Activated T-cell treated with anti-CD3 and anti-CD28 coated beads, Interleukin-2, amount 50 U/mL, for 48 hours (primary cell): Measurements from ENCODE around the gene BRD1.

Experiments used
- DNase-seq, 2 experiments: peaks; one replicate each; pipeline ENCODE4 v3.0.0-alpha.2; 2020

BRD1 gene

DNA sequence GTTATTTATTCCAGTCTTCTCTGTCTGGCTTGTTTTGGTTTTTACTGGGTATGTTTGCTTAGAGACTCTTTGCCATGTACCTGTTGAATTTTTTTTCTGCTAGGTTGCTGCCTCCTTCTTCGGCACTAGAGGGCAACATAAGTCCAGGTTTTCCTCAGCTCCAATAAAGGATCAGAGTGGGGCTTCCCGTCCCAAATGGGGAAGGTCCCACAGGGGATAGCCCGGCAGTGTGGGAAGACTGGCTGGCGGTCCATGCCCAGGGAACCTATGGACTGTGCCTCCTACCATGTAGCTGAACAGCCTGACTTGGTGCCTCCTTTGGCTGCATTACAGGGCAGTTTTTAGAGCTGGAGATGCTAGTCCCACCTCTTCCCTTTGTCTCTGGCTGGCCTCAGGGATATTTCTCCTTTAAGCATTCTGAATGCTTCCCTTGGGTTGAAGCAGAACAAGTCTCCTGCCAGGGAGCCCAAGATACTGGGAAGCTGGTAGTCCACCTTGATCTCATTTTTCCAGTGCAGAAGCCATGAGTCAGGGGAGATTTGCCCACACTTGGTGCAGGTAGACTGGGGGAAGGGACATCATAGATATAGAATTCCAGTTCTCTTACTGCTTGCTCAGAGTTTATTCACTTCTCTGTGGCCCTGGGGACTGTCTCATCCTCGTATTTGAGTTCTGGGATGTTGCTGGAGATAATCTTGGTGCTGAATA is 60.2 kb downstream of the BRD1 start:
- DNase-seq, result peak; percentile 50 to 55

DNA sequence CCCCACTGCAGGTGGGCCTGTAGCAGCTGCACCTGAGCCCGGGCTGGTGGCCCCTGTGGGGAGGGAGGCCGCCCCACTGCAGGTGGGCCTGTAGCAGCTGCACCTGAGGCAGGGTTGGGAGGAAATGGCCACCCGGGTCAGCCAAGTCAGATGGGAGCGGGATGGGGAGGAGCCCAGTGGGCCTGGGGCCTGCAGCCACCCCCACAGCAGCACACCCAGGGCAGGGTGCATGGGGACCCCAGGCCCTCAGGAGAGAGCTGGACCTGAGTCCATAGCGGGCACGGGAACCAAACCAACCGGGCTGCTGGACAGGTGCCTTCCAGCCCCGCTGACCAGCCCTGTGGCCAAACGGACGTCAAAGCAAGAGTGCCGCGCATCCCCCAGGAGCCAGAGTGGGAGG is 61.7 kb downstream of the BRD1 start:
- DNase-seq, result peak in 1 of 2 experiments; percentile 8

DNA sequence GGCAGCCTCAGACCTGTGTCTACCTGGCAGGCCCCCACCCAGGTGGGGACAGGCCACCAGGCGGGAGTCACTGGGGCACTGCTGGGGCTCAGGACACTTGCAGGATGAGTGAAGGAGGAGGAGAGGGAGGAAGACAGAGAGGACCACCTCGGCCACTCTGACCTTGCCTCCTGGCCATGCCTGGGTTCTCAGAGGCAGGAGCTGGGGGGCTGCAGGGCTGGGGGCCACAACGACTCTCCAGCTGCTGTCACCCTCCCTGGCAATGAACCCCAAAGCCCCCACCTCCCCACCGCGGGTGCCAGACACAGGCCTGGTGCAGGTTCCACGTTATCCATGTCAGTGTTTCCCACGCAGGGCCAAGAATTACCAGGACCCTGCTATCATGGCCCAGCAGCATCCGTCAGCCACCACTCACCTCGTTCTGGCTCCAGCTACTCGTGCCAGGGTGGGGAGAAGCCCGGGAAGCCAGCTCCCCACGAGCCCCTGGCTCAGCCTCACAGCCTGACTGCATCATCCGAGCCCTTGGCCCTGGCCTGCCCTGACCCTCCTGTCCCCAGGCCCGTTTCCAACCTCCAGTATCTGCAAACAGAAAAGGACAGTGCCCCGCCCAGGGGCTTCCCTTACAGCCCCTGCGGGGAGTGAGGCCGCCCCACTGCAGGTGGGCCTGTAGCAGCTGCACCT is 62.4 kb downstream of the BRD1 start:
- peak; percentile 11 to 16 for DNase-seq

DNA sequence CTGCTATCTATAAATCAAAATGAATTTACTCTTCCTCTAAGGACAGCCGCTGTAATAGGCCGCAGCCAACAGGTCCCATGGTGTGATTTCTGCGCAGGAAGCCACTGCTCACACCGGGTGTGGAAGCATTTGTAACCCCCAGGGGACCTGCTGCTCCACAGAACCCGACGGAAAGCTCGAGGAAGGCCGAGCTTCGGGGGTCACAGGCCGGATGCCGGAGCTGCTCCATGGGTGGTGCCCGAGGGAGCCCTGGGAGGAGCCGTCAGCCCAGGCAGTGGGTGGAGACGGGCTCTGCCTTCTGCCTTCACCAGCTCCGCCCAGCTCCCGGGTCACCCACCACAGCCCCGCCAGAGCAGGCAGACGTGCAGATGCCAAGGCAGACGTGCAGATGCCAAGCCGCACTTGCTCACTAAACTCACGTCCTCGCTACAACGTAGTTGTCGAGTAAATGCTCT is 63.5 kb downstream of the BRD1 start:
- DNase-seq, result peak; percentile 12 to 14

DNA sequence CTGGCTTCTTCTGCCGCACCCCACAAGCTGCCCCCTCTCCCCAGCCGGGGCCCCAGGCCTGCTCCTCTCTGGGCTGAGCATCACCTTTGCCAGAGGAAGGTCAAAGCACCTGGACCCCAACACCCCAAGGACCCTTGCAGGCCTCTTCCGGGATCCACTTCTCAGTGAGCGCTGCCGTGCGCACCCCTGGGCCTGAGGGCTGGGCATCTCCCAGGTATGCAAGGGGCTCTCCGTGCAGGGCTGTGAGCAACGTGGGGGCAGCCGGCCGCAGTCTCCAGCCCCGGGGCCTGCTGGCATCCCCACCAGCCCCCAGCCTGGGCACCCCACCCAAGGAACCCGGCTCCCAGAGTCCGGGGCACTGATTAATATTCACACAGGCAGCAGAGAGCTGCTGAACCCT is 64.0 kb downstream of the BRD1 start:
- peak in 1 of 2 experiments; percentile 6 for DNase-seq

DNA sequence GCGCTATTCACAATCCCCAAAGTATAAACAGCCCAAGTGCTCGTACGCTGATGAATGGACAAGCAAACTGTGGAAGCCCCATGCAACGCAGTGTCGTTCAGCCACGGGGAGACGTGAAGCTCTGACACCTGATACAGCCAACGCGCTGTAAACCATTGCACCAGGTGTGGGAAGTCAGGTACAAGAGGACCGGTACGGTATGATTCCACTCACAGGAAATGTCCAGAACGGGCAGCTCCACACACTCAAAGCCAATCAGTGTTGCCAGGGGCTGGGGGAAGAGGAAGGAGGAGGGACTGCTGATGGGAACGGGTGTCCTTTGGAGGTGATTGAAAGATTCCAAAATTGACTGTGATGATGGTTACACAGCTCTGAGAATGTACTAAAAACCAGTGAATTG is 64.5 kb downstream of the BRD1 start:
- peak; percentile 12 for DNase-seq

DNA sequence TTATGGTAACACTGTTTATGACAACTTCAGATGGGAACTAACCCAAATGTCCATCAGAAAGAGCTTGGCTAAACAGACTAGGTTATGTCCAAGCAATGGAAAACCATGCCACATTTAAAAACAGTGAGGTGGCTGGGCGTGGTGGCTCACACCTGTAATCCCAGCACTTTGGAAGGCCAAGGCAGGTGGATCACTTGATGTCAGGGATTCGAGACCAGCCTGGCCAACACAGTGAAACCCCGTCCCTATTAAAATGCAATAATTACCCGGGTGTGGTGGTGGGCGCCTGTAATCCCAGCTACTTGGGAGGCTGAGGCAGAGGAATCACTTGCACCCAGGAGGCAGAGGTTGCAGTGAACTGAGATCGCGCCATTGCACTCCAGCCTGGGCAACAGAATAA is 65.1 kb downstream of the BRD1 start:
- peak in 1 of 2 experiments; percentile 9 for DNase-seq

DNA sequence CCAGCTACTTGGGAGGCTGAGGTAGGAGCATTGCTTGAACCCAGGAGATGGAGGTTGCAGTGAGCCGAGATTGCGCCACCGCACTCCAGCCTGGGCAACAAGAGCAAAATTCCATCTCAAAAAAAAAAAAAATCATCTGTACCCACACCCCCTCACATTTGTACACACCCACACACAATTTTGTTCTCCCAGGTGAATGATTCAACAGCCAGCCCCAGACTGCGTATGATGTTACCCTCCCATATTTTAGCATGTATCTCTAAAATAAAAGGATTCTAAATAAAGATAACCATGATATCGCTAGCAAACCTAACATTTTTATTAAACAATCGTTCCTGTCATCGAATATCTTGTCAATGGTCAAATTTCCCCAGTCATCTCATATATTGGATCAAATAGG is 65.8 kb downstream of the BRD1 start:
- no peak for DNase-seq

DNA sequence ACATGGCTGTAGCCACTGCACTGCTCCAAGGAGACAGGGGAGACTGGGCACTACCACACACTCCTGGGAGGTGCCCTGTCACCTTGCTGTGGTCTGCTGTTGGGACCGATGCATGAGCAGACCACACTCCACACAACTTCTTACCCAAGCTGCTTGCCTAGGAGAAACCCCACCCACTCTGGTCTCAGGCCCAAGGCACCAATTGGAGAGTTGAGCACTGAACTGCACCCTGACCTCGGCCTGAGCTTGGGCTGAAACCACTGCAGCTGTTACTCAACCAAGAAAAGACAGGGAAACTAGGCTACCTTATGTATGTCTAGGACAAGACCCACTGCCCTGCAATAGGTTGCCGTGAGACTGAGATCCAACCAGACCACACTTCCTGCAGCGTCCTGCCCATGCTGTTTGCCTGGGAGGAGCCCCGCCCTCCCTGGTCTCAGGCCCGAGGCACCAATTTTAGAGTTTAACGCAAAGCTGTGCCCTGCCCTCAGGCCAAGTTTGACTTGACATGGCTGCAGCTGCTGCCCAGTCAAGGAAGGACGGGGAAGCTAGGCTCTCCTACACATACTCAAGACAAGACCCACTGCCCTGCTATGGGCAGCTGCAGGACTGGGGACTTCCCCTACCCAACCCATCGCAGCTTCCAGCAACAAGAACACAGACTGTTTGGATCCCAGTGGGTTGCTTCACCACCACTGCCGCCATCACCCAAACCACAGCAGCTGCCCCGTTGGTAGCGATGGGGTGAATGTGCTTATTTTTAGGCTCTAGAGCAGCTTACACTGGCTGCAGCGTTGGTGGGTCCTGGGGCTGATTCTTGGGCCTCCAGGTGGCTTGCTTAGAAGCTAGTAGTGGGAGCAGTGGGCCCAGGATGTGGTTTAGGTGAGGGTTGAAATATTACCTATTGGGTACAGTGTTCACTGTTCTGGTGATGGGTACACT is 66.8 kb downstream of the BRD1 start:
- DNase-seq, result peak; percentile 19 to 22

DNA sequence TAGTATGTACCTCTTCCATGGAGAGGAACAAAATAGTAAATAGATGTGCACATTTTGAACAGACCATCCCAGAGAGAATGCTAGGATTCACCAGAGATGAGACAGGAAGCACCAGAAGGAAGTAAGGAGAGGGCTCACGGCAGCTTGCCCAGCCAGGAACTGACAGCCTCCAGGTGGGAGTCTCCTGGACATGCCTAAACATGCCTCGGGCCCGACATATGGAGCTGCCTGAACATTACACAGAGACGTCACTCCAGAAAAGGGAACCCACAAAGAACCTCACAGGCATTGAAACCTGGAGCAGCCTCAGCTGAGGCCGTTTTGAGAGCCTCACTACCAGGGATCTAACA is 67.4 kb downstream of the BRD1 start:
- DNase-seq, result peak; percentile 1 to 9

DNA sequence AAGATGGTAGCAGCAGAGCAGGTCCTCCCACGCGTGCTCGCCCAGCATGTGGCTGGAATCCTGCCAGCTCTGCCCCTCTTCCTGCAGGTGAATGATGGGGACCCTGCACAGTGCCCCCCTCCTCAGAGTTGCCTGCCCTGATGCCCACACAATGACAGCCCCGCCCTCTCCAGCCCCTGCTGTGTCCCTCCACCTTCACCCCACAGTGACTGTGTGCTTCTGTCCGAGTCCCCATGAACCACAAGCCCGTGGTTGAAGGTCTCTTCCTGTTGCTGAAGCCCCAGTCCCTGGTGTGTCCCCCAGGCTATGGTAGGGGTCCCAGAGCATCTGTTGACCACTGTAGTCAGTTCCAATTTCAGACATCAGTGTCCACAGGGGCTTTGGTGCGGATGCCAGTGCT is 71.0 kb downstream of the BRD1 start:
- DNase-seq, result peak in 1 of 2 experiments; percentile 5

DNA sequence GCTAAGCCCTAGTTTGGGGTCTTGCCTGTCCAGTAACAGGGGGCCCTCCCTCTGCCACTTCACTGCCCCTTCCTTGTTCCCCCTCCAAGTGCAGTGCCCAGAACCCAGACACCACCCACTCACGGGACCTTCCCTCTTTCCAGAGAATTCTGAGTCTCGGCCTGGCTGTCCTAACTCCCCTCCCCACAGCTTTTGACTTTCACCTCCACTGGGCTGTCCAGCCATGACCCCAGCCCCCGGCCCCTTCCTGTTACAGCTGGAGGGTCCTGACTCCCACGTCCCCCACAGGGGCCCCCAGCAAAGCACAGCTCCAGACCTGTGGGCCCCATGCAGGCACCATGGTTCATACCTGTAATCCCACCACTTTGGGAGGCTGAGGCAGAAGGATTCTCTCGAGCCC is 71.5 kb downstream of the BRD1 start:
- DNase-seq, result peak in 1 of 2 experiments; percentile 7

DNA sequence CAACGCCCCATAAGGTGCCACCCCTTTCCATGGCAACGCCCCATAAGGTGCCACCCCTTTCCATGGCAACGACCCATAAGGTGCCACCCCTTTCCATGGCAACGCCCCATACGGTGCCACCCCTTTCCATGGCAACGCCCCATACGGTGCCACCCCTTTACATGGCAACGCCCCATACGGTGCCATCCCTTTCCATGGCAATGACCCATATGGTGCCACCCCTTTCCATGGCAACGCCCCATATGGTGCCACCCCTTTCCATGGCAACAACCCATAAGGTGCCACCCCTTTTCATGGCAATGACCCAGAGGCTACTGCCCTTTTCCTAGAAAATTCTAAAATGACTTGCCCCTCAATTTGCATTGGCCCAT is 72.1 kb downstream of the BRD1 start:
- DNase-seq, result peak in 1 of 2 experiments; percentile 7

DNA sequence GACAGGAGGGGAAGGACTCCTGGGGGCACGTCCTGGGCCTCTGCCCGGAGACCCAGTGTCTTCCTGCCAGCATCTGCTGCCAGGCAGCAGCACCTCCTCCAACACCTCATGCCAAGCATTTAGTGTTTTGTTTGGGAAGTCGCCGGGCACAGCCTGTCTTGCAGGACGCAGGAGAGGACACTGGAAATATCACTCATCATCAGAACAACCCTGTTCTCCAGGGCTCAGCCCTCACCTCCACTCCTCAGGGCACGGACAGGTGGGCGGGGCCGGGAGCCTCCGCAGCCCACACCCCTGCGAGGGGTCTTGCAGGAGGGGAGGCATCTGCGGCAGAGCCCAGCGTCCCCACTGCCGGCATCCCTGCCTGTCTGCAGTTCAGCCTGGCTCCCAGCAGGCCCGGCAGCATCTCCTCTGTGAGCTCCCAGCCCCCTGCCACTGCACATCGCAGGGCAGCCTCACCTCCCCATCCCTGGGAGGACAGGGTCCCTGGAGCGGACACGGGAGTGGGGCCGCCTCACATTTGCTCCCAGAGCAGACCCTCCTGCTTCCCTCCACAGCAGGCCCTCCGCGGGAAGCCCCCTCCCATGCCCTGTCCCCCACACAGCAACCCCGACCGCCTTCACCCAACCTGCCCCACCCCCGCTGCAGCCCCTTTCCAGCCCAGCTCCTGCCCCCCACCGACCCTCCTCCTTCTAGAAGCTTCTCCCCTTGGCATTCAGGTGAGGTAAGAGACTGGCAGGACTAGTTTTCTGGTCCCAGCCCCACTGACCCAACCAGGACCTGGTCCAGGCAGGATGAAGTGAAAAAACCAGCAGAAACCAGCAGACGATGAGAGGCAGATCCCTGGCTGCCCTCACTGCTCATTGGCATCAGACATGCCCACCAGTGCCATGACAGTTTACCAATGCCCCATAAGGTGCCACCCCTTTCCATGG is 72.7 kb downstream of the BRD1 start:
- DNase-seq, result no peak

DNA sequence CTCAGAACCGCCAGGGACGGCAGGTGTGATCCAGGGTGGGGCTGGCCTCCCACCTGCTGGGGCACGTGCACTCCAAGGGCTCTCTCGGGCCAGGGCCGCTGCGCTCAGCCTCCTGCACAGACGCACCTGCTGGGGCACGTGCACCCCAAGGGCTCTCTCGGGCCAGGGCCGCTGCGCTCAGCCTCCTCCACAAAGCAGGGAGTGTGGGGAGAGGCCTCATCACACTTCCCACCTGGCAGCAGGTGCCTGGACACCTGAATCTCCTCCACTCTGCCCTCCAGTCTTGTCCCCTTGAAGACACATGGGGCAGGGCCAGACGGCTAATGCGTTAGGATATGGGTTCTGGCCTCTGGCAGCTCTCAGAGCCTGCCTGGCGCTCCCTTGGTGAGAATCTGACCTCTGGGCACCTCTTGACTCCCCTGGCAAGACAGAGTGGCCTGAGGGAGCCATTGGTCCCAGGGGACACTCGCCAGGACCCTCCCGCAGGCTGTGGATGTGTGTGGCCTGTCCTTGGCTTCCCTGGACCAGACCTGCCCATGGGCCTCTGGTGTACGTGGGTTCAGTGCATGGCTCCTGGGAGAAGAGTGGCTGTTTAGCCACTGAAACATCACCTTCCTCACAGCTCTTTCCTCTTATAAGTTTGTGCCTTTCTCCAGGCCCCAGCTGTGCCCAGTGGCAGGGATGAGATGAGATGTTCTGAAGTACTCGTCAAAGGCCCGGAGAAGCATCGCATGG is 73.5 kb downstream of the BRD1 start:
- no peak for DNase-seq

DNA sequence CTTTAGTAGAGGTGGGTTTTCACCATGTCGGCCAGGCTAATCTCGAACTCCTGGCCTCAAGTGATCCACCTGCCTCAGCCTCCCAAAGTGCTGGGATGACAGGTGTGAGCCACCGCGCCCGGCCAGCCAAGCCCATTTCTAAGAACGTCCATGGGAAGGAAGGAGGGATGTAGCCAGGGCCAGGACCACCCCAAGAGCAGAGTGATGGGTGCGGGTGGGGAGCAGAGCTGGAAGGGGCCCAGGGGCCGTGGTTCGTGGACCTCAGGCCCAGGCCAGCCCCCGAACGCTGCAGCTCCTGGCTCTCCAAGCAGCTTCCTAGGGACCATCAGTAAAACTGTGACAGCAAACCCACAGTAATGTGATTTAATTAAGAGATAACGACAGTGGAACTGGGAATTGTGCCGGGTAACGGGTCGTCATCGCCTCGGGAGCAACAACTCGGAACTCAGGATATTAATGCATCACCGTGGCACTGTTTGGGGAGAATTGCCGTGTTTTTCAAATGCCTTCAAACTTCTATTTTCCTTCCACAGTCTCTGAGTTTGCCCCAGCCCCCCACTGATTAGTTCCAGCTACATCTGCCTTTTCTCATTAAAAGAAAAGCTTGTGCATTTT is 74.3 kb downstream of the BRD1 start:
- no peak for DNase-seq

DNA sequence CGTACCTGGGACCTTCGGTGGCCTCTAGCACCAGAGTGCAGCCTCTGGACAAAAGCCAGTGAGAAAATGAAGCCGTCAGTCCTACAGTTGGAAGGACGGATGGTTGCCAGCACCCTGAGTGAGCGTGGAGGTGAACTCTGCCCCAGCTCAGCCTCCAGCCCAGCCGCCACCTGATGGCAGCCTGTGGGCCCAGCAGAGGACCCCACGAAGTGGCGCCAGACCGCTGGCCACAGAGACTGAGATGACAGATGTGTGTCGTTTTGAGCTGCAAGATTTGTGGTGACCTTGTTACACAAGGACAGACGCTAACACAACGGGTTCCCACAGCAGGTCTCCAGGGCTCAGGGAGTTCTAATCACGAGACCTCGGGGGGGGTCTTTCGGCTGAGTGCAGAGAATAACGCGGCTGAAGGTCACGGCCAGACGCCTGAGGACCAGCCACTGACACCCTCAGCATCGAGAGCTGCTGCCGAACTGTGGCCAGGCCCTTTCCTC is 75.0 kb downstream of the BRD1 start:
- no peak for DNase-seq

DNA sequence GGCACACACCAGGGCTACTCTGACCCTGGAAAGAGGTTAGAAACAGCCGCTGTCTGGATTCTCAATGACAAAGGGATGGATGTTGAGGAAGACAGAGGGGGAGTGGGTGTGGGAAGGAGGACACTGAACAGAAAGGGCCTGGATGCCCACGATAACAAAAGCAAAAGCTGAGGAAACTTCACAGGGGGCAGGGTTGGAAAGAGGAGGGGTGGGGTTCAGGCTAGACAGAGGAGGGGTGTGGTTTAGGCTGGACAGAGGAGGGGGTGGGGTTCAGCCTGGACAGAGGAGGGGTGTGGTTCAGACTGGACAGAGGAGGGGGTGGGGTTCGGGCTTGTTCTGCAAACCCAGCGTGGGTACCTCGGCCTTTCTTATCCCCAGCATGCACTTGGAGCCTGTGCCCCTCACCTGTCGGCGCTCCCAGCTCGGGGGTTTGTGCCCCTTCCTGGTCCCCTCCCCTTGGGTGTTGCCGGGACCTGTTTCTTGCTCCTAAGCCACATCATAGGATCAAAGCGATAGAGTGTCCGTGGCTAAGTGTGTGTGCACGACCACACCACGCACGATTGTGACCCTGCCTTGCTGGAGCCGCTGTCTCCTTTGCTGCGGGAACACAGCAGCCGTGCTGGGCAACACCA is 75.6 kb downstream of the BRD1 start:
- DNase-seq, result no peak

DNA sequence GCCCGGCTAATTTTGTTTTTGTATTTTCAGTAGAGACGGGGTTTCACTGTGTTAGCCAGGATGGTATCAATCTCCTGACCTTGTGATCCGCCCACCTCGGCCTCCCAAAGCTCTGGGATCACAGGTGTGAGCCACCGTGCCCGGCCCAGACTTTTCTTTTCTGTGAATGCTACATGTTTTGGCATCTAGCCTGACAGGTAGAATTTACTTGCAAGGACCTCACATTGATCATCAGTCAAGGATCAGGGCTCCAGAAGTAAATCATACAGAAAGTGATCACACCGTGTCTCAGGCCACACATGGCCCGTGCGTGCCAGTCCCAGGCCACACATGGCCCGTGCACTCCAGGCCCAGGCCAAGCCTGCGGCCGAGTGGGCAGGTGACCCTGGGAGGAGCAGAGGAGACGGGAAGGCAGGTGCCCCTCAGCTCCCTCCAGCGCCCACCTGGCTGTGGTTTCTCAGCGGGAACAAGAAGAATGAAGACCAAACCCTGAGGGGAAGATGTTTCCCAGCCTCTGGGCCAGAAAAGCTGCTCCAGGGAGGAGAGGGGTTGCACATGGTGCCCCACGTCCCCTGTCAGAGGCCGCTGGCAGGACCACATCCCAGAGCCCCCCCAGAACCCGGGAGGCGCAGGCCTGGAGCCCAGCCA is 76.2 kb downstream of the BRD1 start:
- DNase-seq, result no peak
